HT-29 (cell line): Measurements from ENCODE around the gene GTPBP4. TPM values are rescaled to one million over a fixed set of nuclear protein-coding genes. Genes with fewer than 3 reads are reported as not detected.

Experiments
- DNase-seq: peaks from one replicate; pipeline ENCODE4 v3.0.0-alpha.2; 2015; ENCODE audit warnings: low spot score
- total RNA-seq: library from RNA; depleted of rRNA; stranded (reverse); fragments of >200 nt; shearing (Covaris generic); gene quantifications from 2 replicates; pipeline ENCODE4 v1.2.3, GENCODE V29; 2014

The GTPBP4 gene
- total RNA-seq, 1 experiment from 2014 or later: 52.3 TPM

DNA sequence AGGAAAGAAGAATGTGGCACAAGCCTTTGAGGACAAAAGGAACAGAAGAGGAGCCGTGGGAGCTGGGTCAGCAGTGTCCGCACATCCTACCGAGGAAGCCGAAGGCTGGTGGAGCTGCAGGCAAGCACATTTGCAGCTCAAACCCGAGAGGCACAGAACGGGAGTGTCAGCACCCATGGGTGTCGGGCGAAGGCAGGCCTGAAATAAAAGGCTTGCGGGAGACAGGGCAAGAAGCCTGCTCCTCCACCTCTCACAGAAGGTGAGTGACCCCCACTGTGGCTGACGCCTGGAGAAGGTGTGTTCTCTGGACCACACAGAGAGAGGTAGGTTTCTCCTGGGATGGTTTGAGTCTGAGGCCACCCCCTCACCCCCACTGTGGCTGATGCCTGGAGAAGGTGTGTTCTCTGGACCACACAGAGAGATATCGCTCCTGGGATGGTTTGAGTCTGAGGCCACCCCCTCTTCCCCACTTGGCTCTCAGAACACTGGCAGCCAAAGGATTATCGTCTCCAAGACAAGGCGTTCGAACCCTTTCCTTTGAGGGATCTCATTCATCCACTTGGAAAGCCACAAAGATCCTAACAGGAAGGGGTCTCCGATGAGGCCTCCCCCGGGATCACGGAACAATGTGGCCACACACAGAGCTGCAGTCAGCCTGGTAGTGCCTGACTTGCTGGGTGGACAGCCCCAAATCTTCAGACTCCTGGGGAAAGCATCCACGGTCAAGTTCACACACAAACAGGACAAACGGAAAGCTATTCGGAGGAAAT lies 21.6 kb upstream of the GTPBP4 start:
- no peak for DNase-seq

GRCh38 chr10:968546-969199 lies 19.6 kb upstream of the GTPBP4 start:
- no peak for DNase-seq

DNA sequence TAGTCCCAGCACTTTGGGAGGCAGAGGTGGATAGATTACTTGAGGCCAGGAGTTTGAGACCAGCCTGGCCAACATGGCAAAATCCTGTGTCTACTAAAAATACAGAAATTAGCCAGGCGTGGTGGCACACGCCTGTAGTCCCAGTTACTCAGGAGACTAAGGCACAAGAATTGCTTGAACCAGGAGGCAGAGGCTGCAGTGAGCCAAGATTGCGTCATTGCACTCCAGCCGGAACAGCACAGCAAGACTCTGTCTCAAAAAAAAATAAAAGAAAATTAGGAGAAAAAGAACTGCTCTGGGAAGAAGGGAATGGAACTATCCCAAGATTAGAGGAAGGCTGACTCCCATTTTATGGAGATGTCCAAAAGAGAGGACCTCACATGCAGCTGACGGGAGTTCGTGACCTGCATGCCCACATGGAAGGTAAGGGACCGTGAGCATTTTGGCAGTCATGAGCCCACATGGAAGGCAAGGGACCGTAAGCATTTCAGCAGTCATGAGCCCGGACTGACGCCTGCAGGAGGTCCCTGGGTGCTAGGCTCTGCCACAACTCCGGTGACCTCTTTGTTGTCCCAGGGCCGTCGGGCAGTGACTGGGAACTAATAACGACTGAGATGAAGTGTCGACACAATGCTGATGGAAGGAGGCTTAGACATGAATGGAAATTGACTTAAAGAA lies 18.6 kb upstream of the GTPBP4 start:
- DNase-seq: no peak

DNA sequence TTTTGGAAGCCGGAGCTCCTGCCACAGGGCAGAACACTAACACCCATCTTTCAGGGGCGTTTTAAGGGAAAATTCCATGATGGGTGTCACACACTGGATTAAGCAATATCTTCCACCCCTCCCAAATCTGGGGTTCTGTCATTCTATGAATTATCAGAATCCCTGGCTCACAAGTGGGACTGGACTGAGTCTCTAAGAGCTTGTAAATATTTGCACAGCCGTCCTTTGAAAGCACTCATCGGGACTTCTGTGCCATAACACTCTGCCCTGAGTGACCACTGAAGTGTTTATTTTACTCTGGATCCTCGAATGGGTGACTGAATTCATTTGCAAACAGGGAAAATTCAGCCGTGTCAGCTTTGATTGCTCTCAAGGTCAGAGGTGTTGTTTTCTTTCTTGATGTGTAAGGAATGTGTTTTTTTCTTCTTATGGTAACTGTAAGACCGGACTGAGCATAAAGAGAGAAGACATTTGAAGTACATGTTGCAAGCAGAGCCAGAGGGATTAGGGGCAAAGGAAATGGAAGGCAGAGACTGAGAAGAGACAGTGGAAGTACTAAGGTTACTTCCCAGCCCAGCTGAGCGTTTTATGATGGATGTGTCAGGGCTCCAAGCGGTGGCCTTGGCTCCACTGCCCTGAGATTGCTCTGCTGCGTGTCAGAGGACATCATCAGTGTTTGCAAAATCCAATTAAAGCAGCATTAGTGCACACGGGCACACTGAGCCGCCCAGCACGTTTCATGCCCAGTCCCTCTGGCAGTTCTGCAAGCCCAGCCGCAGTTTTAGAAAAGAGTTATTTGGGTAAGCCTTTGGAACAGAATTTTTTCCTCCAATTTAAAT lies 17.7 kb upstream of the GTPBP4 start:
- DNase-seq: peak; percentile 33

DNA sequence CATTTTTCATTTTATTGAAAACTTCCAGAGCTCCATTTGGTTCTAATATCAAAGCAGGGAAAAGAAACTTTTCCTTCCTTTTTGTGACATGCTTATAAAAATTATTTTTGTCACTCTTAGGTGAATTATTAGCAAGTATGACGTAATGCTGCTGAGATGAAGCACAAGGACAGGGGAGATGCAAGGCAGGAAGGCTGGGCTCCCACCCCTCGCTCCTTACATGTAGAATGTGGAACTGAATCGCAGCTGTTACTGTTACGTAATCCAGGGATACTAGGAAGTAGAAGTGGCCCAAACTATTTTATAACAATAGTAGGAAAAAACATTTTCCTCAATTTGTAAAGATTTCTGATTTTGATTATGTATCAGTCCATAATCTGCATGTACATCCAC lies 17.1 kb upstream of the GTPBP4 start:
- DNase-seq: no peak

GRCh38 chr10:971613-972012 lies 16.6 kb upstream of the GTPBP4 start:
- DNase-seq: no peak

- DNase-seq: no peak
These were observed 15.5 kb upstream of the GTPBP4 start for GRCh38 chr10:972763-973162.

GRCh38 chr10:974038-974784 lies 14.0 kb upstream of the GTPBP4 start:
- DNase-seq: peak; percentile 30

DNA sequence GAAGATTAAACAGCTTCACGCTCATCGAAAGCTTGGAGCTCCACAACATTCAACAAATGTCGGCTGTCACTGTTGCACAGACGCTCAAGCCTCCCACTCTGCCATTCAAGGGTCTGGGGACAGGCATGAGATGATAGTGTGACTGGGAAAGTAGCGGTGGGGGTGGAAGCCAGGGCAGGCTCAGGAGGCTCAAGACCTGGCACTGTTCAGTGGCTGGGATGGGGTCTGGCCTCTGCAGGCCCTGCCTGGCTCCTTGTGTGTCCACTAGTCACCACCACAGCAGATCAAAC lies 13.5 kb upstream of the GTPBP4 start:
- DNase-seq: no peak

GRCh38 chr10:976316-976715 lies 11.9 kb upstream of the GTPBP4 start:
- no peak for DNase-seq

GRCh38 chr10:978826-979421 lies 9.3 kb upstream of the GTPBP4 start:
- DNase-seq: no peak

GRCh38 chr10:980468-981093 lies 7.7 kb upstream of the GTPBP4 start:
- DNase-seq: no peak

GRCh38 chr10:983401-983800 lies 4.8 kb upstream of the GTPBP4 start:
- DNase-seq: no peak

DNA sequence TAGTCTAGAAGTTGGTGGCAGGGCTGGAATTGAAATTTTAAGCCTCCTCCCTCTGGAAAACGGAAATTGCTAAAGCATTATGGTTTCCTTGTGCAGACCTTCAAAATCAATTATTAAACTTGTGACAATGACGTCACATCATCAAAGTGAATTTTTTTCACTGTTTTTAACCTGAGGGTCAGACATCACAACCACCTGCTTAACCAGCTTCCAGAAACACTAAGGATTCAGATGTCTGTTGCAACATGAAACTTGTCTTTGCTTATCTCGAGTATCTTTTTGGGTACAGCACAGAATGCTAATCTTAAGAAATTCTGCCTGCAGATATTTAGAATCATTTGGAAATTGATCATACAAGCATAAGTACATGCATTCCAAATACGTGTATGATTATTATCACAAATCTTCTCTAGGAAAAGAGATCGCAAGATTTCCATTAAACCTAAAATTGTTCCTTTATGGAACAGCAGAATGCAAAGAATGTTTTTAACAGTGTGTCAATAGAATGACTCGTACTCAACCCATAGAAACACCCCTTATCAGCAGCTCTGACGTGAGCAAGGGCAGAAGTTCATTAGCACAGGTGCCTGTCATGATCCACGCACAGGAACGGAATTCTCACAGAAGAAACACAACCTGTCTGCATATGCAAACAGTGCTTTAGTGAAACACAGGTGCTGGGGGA lies 4.1 kb upstream of the GTPBP4 start:
- DNase-seq: peak; percentile 68

DNA sequence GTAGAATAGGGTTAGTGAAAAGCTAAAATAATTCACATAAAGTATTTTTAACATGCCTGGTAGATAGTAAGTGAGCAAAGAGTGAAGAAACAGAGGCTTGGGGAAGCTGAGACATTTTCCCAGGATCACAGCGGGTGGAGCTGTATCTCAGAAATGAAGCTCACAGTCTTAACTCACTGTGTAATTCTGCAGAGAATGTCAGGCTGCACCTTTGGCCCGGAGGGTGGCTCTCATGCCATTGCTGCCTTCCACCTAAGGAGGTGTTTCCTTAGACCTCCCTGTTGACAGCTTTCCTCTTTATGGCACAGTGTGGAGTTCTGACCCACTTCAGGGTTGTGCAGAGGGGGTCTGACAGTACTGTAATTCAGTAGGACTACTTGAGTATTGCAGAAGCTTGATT lies 2.9 kb upstream of the GTPBP4 start:
- peak; percentile 54 for DNase-seq

- DNase-seq: peak; percentile 44
These were observed 2.0 kb upstream of the GTPBP4 start for GRCh38 chr10:986137-986825.

DNA sequence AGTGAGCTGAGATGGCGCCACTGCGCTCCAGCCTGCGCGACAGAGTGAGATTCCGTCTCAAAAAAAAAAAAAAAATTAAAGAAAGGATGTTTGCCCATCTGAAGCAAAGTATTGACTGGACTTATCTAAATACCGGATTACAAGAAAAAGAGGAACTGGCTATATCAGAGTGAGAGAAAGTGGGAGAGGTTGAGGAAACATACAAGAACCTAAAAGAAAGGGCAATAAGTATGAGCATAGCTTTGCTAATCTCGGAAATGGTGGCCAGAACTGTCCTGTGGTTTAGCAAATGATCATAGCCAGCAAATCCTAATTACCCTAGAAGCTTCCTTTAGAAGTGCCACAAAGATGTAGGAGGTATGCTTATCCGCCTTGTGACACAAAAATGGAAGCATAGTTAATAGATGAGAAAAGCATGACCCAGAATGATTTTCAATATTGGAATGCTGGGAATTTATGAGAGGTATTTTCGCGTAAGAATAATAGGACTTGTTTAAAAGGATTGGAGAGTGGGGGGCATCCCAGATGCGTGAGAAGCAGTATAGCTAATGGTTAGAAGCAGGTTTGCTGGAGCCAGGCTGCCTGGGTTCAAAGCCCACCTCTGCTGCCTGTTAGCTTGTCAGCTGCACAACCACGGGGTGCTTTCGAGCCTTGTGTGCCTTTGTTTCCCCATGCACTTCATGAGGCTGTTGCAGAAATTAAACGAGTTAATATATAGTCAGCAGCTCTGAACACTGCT lies 1.2 kb upstream of the GTPBP4 start:
- DNase-seq: no peak

DNA sequence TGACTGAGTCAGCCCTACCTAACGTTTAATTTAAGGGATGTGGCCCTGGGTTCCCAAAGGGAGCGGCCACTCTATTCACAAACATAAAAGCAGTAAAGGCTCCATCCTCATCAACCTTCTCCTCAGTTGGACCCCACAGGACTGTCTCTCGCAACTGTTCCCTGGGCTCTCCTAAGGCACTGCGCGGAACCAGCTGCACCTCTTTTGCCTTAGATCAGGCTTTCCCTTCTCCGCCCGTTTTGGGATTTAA lies 689 bp upstream of the GTPBP4 start:
- no peak for DNase-seq
